Measurements from ENCODE around the gene PIGU. TPM values are rescaled to one million over a fixed set of nuclear protein-coding genes. Genes with fewer than 3 reads are reported as not detected.

PIGU gene
- total and polyA plus RNA-seq, 9 of the 15 experiments (the other 6 are each of a cell fraction or from before 2014, with no cell fraction given), result 6.5 to 100 (median 28.1) TPM

DNA sequence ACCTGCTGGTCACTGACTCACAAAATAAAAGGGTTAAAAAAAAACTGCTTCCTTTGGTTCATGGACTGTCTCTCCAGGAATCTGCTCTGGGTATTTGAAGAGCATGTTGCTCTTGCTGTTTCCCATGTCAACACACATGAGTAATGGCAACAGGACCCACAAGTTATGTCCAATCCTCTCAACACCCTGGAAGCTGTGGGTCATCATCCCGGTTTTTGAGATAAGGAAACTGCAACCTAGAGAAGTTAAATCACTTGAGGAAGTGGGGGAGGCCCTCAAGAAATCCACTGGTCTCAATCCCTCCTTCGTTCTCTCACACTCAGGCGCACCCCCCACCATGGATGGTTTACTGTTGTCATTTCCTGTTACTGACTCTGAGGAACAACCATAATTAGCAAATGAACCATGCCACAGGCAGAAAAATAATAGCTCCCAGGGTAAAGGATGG, 106.0 kb downstream of the PIGU start (continued):
- TF ChIP-seq C11orf30 (IDR thresholded peaks at IDR 0.05; ENCODE audit: low read depth), result no peak
- TF ChIP-seq ETV1 (tag; conservative IDR thresholded peaks at IDR 0.05; ENCODE audit: low read depth), result 0 out of 2 replicates have a peak, but pooled peaks have one; percentile 25
- TF ChIP-seq MBD2 (IDR thresholded peaks at IDR 0.05; ENCODE audit: borderline replicate concordance, low read depth), result peak; percentile 19; the same call in 1 of the 2 replicates
- TF ChIP-seq, protein P1, sequence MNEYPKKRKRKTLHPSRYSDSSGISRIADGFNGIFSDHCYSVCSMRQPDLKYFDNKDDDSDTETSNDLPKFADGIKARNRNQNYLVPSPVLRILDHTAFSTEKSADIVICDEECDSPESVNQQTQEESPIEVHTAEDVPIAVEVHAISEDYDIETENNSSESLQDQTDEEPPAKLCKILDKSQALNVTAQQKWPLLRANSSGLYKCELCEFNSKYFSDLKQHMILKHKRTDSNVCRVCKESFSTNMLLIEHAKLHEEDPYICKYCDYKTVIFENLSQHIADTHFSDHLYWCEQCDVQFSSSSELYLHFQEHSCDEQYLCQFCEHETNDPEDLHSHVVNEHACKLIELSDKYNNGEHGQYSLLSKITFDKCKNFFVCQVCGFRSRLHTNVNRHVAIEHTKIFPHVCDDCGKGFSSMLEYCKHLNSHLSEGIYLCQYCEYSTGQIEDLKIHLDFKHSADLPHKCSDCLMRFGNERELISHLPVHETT (CRISPR knock-in tag; conservative IDR thresholded peaks at IDR 0.05 in 1 of 2, IDR thresholded peaks at IDR 0.05 in 1 of 2), result no peak
- TF ChIP-seq TAF15 (IDR thresholded peaks at IDR 0.05; ENCODE audit: low read depth, low read length), result no peak
- no peak for TF ChIP-seq NEUROD1 (IDR thresholded peaks at IDR 0.05; ENCODE audit: borderline replicate concordance, low read depth, low read length, partially characterized antibody)
- peak; percentile 46; the same call in 1 of the 2 replicates for TF ChIP-seq EHMT2 (IDR thresholded peaks at IDR 0.05)
- no peak for TF ChIP-seq TAF1 (IDR thresholded peaks at IDR 0.05; ENCODE audit: control insufficient read depth, extremely low read depth, insufficient read depth, low read length, severe bottlenecking)
- TF ChIP-seq ZKSCAN8 (CRISPR knock-in tag; IDR thresholded peaks at IDR 0.05), result no peak; the same call in 1 of the 2 replicates
- TF ChIP-seq TAL1 (IDR thresholded peaks at IDR 0.05), result peak; percentile 34; the same call in 1 of the 2 replicates
- TF ChIP-seq MTF1 (CRISPR knock-in tag; IDR thresholded peaks at IDR 0.05; ENCODE audit: borderline replicate concordance), result no peak
- peak; percentile 42 for TF ChIP-seq RFX1 (IDR thresholded peaks at IDR 0.05)
- no peak for TF ChIP-seq SETDB1 (IDR thresholded peaks at IDR 0.05; ENCODE audit: low read length)
- TF ChIP-seq HCFC1 (IDR thresholded peaks at IDR 0.05; ENCODE audit: low read depth, low read length), result no peak
- no peak for TF ChIP-seq SMARCB1 (IDR thresholded peaks at IDR 0.05; ENCODE audit: insufficient read length, low read depth)
- no peak for TF ChIP-seq CBX5 (IDR thresholded peaks at IDR 0.05; ENCODE audit: borderline replicate concordance, low read depth)
- no peak for TF ChIP-seq ATF1 (CRISPR knock-in tag; IDR thresholded peaks at IDR 0.05)
- TF ChIP-seq ATF1 (tag; IDR thresholded peaks at IDR 0.05), result peak; percentile 41; the same call in 1 of the 2 replicates
- TF ChIP-seq, protein P2, sequence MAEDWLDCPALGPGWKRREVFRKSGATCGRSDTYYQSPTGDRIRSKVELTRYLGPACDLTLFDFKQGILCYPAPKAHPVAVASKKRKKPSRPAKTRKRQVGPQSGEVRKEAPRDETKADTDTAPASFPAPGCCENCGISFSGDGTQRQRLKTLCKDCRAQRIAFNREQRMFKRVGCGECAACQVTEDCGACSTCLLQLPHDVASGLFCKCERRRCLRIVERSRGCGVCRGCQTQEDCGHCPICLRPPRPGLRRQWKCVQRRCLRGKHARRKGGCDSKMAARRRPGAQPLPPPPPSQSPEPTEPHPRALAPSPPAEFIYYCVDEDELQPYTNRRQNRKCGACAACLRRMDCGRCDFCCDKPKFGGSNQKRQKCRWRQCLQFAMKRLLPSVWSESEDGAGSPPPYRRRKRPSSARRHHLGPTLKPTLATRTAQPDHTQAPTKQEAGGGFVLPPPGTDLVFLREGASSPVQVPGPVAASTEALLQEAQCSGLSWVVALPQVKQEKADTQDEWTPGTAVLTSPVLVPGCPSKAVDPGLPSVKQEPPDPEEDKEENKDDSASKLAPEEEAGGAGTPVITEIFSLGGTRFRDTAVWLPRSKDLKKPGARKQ (CRISPR knock-in tag; IDR thresholded peaks at IDR 0.05), result no peak
- TF ChIP-seq, protein P3, sequence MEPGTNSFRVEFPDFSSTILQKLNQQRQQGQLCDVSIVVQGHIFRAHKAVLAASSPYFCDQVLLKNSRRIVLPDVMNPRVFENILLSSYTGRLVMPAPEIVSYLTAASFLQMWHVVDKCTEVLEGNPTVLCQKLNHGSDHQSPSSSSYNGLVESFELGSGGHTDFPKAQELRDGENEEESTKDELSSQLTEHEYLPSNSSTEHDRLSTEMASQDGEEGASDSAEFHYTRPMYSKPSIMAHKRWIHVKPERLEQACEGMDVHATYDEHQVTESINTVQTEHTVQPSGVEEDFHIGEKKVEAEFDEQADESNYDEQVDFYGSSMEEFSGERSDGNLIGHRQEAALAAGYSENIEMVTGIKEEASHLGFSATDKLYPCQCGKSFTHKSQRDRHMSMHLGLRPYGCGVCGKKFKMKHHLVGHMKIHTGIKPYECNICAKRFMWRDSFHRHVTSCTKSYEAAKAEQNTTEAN (CRISPR knock-in tag; IDR thresholded peaks at IDR 0.05), result no peak
- TF ChIP-seq HMG20A (CRISPR knock-in tag; conservative IDR thresholded peaks at IDR 0.05), result no peak
- no peak for TF ChIP-seq CHCHD3 (CRISPR knock-in tag; IDR thresholded peaks at IDR 0.05)
- no peak for TF ChIP-seq PHF20 (IDR thresholded peaks at IDR 0.05; ENCODE audit: partially characterized antibody)
- peak; percentile 49; the same call in 1 of the 2 replicates for TF ChIP-seq DPF2 (IDR thresholded peaks at IDR 0.05)
- no peak for TF ChIP-seq MIER1 (IDR thresholded peaks at IDR 0.05; ENCODE audit: low read depth)
- no peak for TF ChIP-seq ZBED1 (IDR thresholded peaks at IDR 0.05)
- TF ChIP-seq PRMT5 (CRISPR knock-in tag; IDR thresholded peaks at IDR 0.05), result no peak
- no peak for TF ChIP-seq ZNF3 (CRISPR knock-in tag; IDR thresholded peaks at IDR 0.05)

Data from K562 (cell line).